Measurements from ENCODE around the gene TCF25. TPM values are rescaled to one million over a fixed set of nuclear protein-coding genes. Genes with fewer than 3 reads are reported as not detected.
"Not testable (repeated sequence)": the region's sequence is repeated elsewhere in the genome, so short reads cannot be mapped to it uniquely, and the experiment has no call there.

The TCF25 gene
- total RNA-seq, 2 donors from 2014 or later = 166 to 247 TPM

DNA sequence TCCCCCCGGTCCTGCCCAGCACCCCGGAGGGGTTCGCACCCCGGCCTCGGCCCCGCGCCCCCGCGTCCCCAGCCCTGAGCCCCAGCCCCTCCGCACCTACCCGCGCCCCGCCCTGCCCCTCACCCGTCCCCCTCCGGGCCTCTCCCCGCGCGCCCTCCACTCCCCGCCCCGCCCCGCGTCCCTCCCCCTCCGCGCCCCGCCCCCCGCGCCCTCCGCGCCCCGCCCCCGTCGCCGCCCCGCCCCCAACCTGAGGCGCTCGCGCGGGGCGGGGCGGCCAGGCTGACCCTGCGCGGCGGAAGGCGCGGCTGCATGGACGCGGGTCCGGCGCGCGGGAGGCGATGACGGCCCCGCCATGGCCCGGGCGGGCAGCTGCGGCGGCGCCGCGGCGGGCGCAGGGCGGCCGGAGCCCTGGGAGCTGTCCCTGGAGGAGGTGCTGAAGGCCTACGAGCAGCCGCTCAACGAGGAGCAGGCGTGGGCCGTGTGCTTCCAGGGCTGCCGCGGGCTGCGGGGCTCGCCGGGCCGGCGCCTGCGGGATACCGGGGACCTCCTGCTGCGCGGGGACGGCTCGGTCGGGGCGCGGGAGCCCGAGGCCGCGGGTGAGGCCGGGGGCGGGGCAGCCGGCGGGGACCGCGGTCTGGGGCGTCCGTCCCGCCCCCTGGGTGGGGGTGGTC lies 45.1 kb upstream of the TCF25 start, which contains the start of gene SPIRE2:
Gene SPIRE2, plus strand, starts transcription at position 277 of the 671 bp plus-strand sequence. Its CDS starts 76 bp downstream, at position 353.
- H3K9me3 ChIP-seq = no peaks in the 10 kb centered on the region
- H3K4me1 ChIP-seq (ENCODE audit: control insufficient read depth in 1 of 2, low read depth in 2 of 2) = peaks cover 4 to 12% of the 10 kb centered on the region in 2 donors
- ATAC-seq (ENCODE audit: insufficient number of reproducible peaks, low FRiP score, low read depth) (peak; percentile 77), DNase-seq (ENCODE audit: low spot score) (no peak)
- TF ChIP-seq CTCF (IDR thresholded peaks at IDR 0.05) = no peak
- no peak within 1 kb of the TSS for H3K27ac ChIP-seq
- peak within 1 kb of the TSS; percentile 66 for H3K4me3 ChIP-seq
- H3K27me3 ChIP-seq (replicated peaks; ENCODE audit: insufficient read depth) = no peaks in the 10 kb centered on the region
- no peaks in the 10 kb centered on the region for H3K36me3 ChIP-seq

GRCh38 chr16:89828870-89829629 lies 44.3 kb upstream of the TCF25 start:
- no peak for ATAC-seq (ENCODE audit: insufficient number of reproducible peaks, low FRiP score, low read depth)
- no peak for DNase-seq (ENCODE audit: low spot score)

GRCh38 chr16:89829630-89830437 lies 43.6 kb upstream of the TCF25 start:
- no peak overlapping the region for H3K4me3 ChIP-seq
- H3K27me3 ChIP-seq (replicated peaks; ENCODE audit: insufficient read depth) = no peaks in the 10 kb centered on the region
- no peaks in the 10 kb centered on the region for H3K9me3 ChIP-seq
- ATAC-seq (ENCODE audit: insufficient number of reproducible peaks, low FRiP score, low read depth) (no peak), DNase-seq (ENCODE audit: low spot score) (no peak)
- peaks cover 4 to 12% of the 10 kb centered on the region in 2 donors for H3K4me1 ChIP-seq (ENCODE audit: control insufficient read depth in 1 of 2, low read depth in 2 of 2)
- no peak overlapping the region for H3K27ac ChIP-seq
- H3K36me3 ChIP-seq = no peaks in the 10 kb centered on the region
- no peak for TF ChIP-seq CTCF (IDR thresholded peaks at IDR 0.05)

More at GRCh38 chr16:89828870-89829629, 44.3 kb upstream of the TCF25 start:
- H3K9me3 ChIP-seq = no peaks in the 10 kb centered on the region
- H3K27me3 ChIP-seq (replicated peaks; ENCODE audit: insufficient read depth) = no peaks in the 10 kb centered on the region
- no peak for TF ChIP-seq CTCF (IDR thresholded peaks at IDR 0.05)
- H3K4me3 ChIP-seq = peak overlapping the region; percentile 46
- no peak overlapping the region for H3K27ac ChIP-seq
- no peaks in the 10 kb centered on the region for H3K36me3 ChIP-seq
- peaks cover 4 to 12% of the 10 kb centered on the region in 2 donors for H3K4me1 ChIP-seq (ENCODE audit: control insufficient read depth in 1 of 2, low read depth in 2 of 2)

GRCh38 chr16:89831810-89832328 lies 41.5 kb upstream of the TCF25 start:
- Histone ChIP-seq H3K4me3 (no peak overlapping the region), H3K27ac (no peak overlapping the region), H3K36me3 (no peaks in the 10 kb centered on the region), H3K27me3 (replicated peaks; ENCODE audit: insufficient read depth) (no peaks in the 10 kb centered on the region), H3K4me1 (ENCODE audit: control insufficient read depth in 1 of 2, low read depth in 2 of 2) (peaks cover 4 to 12% of the 10 kb centered on the region in 2 donors), H3K9me3 (no peaks in the 10 kb centered on the region)
- ATAC-seq (ENCODE audit: insufficient number of reproducible peaks, low FRiP score, low read depth) (no peak), DNase-seq (ENCODE audit: low spot score) (no peak)
- no peak for TF ChIP-seq CTCF (IDR thresholded peaks at IDR 0.05)

DNA sequence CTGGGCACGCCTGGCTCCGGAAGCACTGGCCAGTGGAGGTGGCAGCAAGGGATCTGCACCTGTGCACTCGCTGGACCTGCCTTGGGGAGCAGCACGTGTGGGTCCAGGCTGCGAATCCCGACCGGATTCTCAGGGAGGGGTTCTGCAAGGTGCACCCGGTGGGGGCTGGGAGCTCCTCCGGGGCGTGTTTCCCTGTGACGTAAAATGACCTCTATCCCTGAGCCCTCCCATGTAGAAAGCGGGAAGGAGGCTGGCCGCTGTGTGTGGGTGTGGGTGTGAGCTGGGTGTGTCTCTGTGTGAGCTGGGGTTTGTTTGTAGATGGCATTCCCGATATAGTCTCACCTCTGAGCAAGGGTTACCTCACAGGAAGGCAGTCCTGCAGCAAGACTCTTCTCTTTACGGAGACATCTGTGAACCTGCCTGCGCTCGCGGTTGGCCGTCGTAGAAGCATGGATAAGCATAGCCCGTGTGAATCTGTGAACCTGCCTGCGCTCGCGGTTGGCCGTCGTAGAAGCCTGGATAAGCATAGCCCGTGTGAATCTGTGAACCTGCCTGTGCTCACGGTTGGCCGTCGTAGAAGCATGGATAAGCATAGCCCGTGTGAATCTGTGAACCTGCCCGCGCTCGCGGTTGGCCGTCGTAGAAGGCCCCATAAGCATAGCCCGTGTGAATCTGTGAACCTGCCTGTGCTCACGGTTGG lies 39.6 kb upstream of the TCF25 start:
- not testable (repeated sequence) for H3K27me3 ChIP-seq (replicated peaks; ENCODE audit: insufficient read depth); H3K9me3 ChIP-seq; H3K4me3 ChIP-seq; H3K4me1 ChIP-seq (ENCODE audit: control insufficient read depth in 1 of 2, low read depth in 2 of 2); ATAC-seq (ENCODE audit: insufficient number of reproducible peaks, low FRiP score, low read depth); DNase-seq (ENCODE audit: low spot score); H3K27ac ChIP-seq; H3K36me3 ChIP-seq

GRCh38 chr16:89834813-89835363 lies 38.5 kb upstream of the TCF25 start:
- not testable (repeated sequence) for H3K27me3 ChIP-seq (replicated peaks; ENCODE audit: insufficient read depth); ATAC-seq (ENCODE audit: insufficient number of reproducible peaks, low FRiP score, low read depth)

DNA sequence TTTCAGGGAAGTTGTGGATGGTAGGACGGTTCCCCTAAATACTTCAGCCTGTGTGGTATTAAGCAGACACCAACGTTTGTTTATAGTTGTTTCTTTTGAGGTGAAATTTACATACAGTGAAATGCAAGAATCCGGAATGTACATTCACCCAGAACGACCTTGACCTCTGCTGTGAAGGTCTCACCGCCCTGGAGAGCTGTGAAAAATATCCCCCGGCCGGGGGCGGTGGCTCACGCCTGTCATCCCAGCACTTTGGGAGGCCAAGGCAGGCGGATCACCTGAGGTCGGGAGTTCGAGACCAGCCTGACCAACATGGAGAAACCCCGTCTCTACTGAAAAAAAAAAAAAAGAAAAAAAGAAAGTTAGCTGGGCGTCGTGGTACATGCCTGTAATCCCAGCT lies 36.9 kb upstream of the TCF25 start:
- ATAC-seq (ENCODE audit: insufficient number of reproducible peaks, low FRiP score, low read depth); H3K36me3 ChIP-seq: not testable (repeated sequence)

More at GRCh38 chr16:89834813-89835363, 38.5 kb upstream of the TCF25 start:
- H3K4me3 ChIP-seq; H3K36me3 ChIP-seq; DNase-seq (ENCODE audit: low spot score); H3K9me3 ChIP-seq; H3K4me1 ChIP-seq (ENCODE audit: control insufficient read depth in 1 of 2, low read depth in 2 of 2); H3K27ac ChIP-seq: not testable (repeated sequence)

More for the DNA sequence above, 36.9 kb upstream of the TCF25 start:
- H3K9me3 ChIP-seq; H3K4me1 ChIP-seq (ENCODE audit: control insufficient read depth in 1 of 2, low read depth in 2 of 2); H3K27ac ChIP-seq; H3K27me3 ChIP-seq (replicated peaks; ENCODE audit: insufficient read depth); DNase-seq (ENCODE audit: low spot score); H3K4me3 ChIP-seq: not testable (repeated sequence)

All from thoracic aorta (tissue), 2 donors.